HG03159 (cell line): Measurements from ENCODE around the gene EOLA1.
A peak's percentile ranks its signal among the peaks of the same experiment; 100 is the strongest.
"Not testable (repeated sequence)": the region's sequence is repeated elsewhere in the genome, so short reads cannot be mapped to it uniquely, and the experiment has no call there.

Source experiments
- ATAC-seq: cut with Tn5 transposase; IDR thresholded peaks from one replicate; pipeline ENCODE4 v1.9.1; 2021; ENCODE audit warnings: mild to moderate bottlenecking, moderate library complexity; ENCODE audit not compliant: unreplicated experiment

Gene EOLA1

GRCh38 chrX:149540621-149541520 is at the start of gene EOLA1:
Gene EOLA1, plus strand, starts transcription at chrX:149541012. Its CDS starts 4,619 bp downstream, at chrX:149545631.
- ATAC-seq, result peak; percentile 74

DNA sequence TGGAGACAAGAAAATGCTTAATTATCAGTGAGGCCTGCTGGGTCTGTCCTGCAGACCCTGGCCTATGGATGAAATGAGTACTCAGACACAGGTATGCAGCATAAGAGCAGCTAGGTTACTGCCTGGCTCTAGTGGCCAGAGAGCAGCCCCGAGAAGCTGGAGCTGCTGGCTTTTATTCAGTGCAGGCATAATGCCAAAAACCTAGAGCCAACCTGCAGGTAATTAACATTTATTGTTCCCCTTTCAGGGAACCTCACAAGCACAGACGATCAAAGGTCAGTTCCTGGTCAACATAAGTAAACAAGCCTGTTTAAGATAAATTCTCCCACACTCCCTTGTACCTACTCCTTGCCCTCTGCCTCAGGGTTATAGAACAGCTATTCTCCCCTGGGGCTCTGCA is 49.0 kb upstream of the EOLA1 start:
- no peak for ATAC-seq

- no peak for ATAC-seq
Measured at GRCh38 chrX:149493567-149494562, 46.9 kb upstream of the EOLA1 start.

DNA sequence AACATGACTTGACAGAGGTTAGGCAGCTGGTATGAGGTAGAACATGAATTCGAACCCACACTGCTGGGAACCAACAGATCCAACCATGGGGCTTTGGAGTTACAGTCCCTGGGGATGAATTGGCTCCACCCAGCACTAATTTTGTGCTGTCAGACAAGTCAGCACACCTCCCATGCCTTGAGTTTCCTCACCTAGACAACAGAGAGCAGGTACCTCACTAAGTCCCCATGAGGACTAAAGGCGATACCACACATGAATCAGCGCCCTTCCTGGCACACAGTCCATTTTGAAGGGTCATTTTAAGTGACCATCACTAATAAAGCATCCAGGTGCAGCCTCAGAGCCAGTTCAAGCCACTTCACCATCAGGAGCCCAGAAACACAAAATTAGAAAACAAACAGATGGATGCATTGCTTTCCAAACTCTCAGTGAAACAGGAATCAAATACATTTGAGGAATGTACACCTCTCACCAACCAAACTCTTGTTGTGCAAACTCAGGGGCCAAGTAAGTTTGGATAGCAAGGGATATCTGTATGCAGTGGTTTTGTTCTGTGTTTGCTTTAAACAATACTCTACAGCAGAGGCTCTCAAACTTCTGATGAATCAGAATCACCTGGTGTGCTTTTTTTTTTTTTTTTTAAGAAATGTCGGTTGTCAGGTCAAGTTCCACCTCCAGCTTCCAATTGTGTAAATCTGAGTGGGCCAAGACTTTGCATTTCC is 45.8 kb upstream of the EOLA1 start:
- no peak for ATAC-seq

GRCh38 chrX:149495573-149496071 is 45.2 kb upstream of the EOLA1 start:
- ATAC-seq, result no peak

GRCh38 chrX:149497054-149497453 is 43.8 kb upstream of the EOLA1 start:
- no peak for ATAC-seq

GRCh38 chrX:149497626-149498025 is 43.2 kb upstream of the EOLA1 start:
- ATAC-seq, result no peak

GRCh38 chrX:149498767-149499166 is 42.0 kb upstream of the EOLA1 start:
- no peak for ATAC-seq

GRCh38 chrX:149499766-149500165 is 41.0 kb upstream of the EOLA1 start:
- no peak for ATAC-seq

DNA sequence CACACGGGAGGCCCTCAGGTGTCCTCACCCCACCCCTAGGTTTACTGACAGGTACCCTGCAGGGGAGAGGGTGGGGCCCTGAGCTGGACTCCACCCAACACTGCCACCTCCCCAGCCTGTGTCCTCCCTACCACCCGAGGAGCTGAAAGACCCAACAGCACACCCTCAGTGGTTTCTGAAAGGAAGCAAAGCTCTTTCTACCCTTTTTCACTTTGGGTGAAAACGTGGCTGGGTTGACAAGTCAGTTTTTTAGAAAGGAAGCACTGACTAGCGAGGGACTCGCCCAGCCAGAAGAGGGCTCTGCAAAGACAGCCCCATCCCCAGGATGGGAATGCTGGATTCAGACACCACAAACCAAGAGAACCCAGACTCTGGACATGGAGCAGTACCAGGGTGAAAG is 37.9 kb upstream of the EOLA1 start:
- ATAC-seq, result not testable (repeated sequence)

GRCh38 chrX:149503446-149503845 is 37.4 kb upstream of the EOLA1 start:
- peak; percentile 66 for ATAC-seq

DNA sequence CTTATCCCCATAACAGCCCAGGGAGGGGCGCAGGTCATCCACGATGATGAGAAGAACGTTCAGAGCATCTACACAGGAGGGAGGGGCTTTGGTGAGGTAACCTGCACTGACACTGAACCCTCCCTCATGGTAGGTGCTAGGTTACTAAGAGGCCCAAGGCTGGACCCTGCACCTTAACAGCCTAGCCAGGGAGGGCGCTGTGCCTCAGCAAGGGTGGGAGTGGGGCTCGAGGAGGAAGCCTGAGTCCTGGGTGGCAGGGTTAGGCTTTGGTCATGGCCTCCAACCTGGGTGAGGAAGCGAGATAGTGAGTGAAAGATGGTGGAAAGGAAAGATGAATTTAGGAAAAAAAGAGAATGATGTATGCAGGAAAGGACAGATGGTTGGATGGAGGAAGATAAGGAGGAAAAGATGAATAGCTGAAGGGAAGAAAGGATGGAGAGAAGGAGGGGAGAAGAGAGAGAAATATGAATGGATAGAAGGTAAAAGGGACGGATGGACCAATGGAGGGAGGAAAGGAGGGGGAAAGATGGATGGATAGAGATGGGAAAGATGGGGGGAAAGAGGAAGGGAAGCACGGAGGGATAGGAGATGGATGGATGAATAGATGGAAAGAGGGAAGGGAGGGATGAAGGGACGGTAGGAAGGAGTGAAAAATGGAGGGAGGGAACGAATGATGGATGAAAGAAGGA is 36.4 kb upstream of the EOLA1 start:
- peak; percentile 45 for ATAC-seq

- ATAC-seq, result peak; percentile 55
Measured at GRCh38 chrX:149504915-149505651, 35.7 kb upstream of the EOLA1 start, which contains the start of gene IDS. Gene IDS, minus strand, starts transcription at chrX:149505306. Its CDS starts 169 bp downstream, at chrX:149505137.

DNA sequence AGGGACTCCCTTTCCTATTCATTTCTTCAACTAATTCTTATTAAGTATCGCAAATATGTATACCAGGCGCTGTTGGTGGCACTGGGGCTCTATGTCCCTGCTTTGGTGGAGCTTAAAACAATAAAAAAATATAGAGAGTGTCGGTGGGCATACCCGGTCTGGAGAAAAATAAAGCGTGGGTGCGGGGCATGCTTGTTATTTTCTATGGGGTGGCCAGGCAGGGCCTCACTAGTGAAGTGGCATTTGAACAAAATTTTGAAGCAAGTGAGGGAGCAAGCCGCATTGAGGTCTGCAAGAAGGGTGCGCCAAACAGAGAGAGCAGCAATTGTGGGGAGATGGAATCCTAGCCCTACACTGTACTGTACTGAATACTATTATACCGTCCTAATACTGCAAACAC is 35.1 kb upstream of the EOLA1 start:
- no peak for ATAC-seq

GRCh38 chrX:149506349-149506748 is 34.5 kb upstream of the EOLA1 start:
- no peak for ATAC-seq

DNA sequence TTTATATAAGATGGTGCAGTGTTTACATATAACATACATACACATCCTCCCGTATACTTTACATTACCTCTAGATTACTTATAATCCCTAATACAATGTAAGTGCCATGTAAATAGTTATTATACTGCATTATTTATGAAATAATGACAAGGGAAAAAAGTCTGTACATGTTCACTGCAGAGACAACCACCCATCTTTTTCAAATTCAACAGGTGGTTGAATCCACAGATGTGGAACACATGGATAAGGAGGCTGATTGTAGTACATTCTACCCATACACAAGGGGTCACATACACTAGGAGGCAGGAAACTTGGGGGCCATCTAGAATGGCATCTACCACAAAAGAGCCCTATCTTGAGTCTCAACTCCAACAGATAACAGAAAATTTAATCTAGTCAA is 32.3 kb upstream of the EOLA1 start:
- no peak for ATAC-seq

DNA sequence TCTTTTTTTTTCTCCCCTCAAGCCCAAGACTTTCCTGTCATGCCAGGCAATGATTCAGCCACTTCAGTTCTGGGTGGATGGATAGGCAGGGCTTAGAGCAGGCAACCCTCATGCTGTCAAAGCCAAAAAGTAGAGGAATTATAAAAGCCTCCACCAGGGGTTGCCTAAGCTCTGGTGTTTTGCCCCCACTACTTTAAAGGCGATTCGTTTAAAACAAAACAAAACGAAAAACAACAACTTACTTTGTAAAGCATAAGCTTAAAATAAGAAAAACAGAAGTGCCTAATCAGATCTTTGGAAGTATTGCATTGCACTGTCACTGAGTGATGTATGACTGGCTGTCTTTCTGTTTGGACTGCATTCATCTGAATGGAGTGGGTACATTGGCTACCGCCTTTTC is 30.4 kb upstream of the EOLA1 start:
- no peak for ATAC-seq

DNA sequence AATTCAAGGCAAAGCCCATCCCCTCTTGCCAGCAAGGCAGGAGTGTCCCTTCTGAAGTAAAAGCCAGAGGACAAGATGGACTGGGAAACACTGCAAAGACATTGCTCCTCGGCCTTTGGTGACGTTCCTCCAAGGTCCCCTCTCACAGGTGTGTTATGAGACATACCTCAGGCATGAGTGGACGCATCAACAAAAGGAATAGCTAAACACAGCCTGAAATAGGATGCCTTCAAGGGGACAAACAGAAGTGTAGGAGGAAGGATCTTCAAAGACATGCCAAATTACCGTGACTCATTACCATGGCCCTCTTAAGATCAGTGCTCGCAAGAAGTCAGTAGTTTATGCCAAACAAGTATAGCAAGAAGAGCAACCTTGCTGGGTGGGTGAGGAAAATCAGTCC is 29.7 kb upstream of the EOLA1 start:
- no peak for ATAC-seq

DNA sequence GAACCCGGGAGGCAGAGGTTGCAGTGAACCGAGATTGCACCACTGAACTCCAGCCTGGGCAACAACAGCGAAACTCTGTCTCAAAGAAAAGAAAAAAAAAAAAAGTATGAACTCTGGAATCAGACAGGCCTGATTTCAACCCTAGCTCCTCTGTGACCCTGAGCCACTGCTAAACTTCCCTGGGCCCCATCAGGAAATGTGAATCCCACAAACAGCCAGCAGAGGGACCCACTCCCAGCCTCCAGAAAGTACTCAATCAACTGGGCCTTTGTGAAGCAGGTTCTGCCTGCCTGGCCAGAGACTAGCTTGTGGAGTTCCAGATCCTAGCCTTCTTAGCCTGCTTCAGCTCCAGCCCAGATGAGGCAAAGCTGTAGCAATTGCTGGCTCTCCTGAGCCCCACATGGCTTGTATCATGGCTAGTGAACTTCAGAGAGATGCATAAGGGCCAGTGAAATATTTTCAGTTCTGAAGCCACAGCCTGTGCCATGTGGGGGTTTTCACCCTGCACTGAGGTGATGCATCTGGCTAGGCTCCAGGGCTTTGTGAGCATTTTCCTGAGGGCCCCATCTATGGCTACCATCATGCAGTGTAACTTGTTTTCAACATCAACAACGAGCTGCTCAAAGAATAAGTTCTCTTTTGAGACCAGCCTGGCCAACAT is 28.5 kb upstream of the EOLA1 start:
- ATAC-seq, result peak; percentile 83
